H1 (cell line): ENCODE results near the gene UBASH3B. TPM values are rescaled to one million over a fixed set of nuclear protein-coding genes. Genes with fewer than 3 reads are reported as not detected.

Source experiments
- JUN ChIP-seq: IDR thresholded peaks from 2 replicates; pipeline ENCODE4 v1.6.1; 2011; ENCODE audit warnings: low read depth, mild to moderate bottlenecking, improper control_type of control experiment, low read length
- KDM5A ChIP-seq: fragments of 200-600 bp; IDR thresholded peaks from 2 replicates; pipeline ENCODE4 v1.7.1; 2012; ENCODE audit warnings: mild to moderate bottlenecking, low read length, inconsistent platforms, mixed read lengths
- polyA plus RNA-seq, 7 experiments: library from polyadenylated mRNA; depleted of rRNA in 3 of 7; stranded (reverse) in 5 of 7; unstranded in 2 of 7; fragments of >200 nt in 5 of 7; fragments of 200-250 nt in 2 of 7; gene quantifications; 1 replicate in 5 of 7; 2 replicates in 1 of 7; 4 replicates in 1 of 7; pipeline versions ENCODE4 v1.2.1 to v1.2.3, GENCODE V29; 2011 to 2013; ENCODE audit warnings: missing spikeins in 2 of 7, mixed read lengths in 2 of 7
- total RNA-seq: library from RNA; stranded (reverse); fragmentation: NEBNext Ultra II Directional; extraction: Animal tissue kit (Norgen Biotek cat#: 25700); gene quantifications from 2 replicates; pipeline ENCODE4 v1.2.1, GENCODE V29; 2021

Gene UBASH3B
- total and polyA plus RNA-seq, 2 of the 8 experiments (the other 6 are each of a cell fraction or from before 2014, with no cell fraction given) = 7.5 to 9.5 TPM

GRCh38 chr11:122652495-122652894, 3.0 kb upstream of the UBASH3B start (continued):
- TF ChIP-seq KDM5A (no peak), JUN (no peak)
